SK-N-SH (cell line): ENCODE data around the gene ERMAP. TPM values are rescaled to one million over a fixed set of nuclear protein-coding genes. Genes with fewer than 3 reads are reported as not detected.

Source experiments
- CTCF ChIA-PET: fragments of 300-600, 350-600 bp; formaldehyde crosslinking; extraction: SDS; loops from one replicate; lab custom pipeline; 2021; lab: Yijun Ruan, JAX
- POLR2A ChIA-PET: fragments of 350-600 bp; sonication (Branson Sonifier 250); formaldehyde crosslinking; extraction: SDS; loops from one replicate; lab custom pipeline; 2020; ENCODE audit warnings: antibody characterized with exemption, inconsistent platforms; lab: Yijun Ruan, JAX
- DNase-seq: peaks from one replicate; pipeline ENCODE4 v3.0.0; 2012
- H2AFZ ChIP-seq: fragments of 200-600 bp; sonication (generic); 2 replicates; pipeline ENCODE4 v1.8.1; 2016; ENCODE audit warnings: antibody characterized with exemption, mild to moderate bottlenecking, low read depth
- H3F3A ChIP-seq: fragments of 200-600 bp; sonication (generic); replicated peaks from 2 replicates; pipeline ENCODE3; 2016; ENCODE audit warnings: antibody characterized with exemption, mild to moderate bottlenecking; ENCODE audit not compliant: insufficient read depth
- H3K27ac ChIP-seq, 2 experiments: fragments of 200-500 bp in 1 of 2; fragments of 200-600 bp in 1 of 2; sonication (Bioruptor generic) in 1 of 2; sonication (generic), shearing (Covaris generic) in 1 of 2; 2 replicates each; pipeline versions ENCODE4 v1.5.1 to v1.6.1; 2014 to 2016; ENCODE audit warnings: low read depth in 2 of 2, inconsistent platforms in 1 of 2, low read length in 1 of 2, mild to moderate bottlenecking in 1 of 2, mixed read lengths in 1 of 2
- H3K27me3 ChIP-seq: fragments of 200-600 bp; sonication (generic), shearing (Covaris generic); 2 replicates; pipeline ENCODE4 v1.6.1; 2016; ENCODE audit warnings: mixed run types; ENCODE audit not compliant: insufficient read depth
- H3K36me3 ChIP-seq, 2 experiments: fragments of 200-500 bp in 1 of 2; fragments of 200-600 bp in 1 of 2; sonication (Bioruptor generic) in 1 of 2; sonication (generic) in 1 of 2; replicated peaks in 1 of 2; 2 replicates each; pipeline versions ENCODE3 to v1.5.1; 2014 to 2016; ENCODE audit warnings: low read length in 1 of 2, mild to moderate bottlenecking in 1 of 2; ENCODE audit not compliant: insufficient read depth in 2 of 2, control insufficient read depth in 1 of 2
- H3K4me1 ChIP-seq, 2 experiments: fragments of 200-500 bp in 1 of 2; fragments of 200-600 bp in 1 of 2; sonication (Bioruptor generic) in 1 of 2; sonication (generic), shearing (Covaris generic) in 1 of 2; 2 replicates each; pipeline versions ENCODE4 v1.5.1 to v1.6.1; 2014 to 2016; ENCODE audit warnings: low read depth in 1 of 2, low read length in 1 of 2, mixed run types in 1 of 2; ENCODE audit not compliant: insufficient read depth in 2 of 2, control insufficient read depth in 1 of 2
- H3K4me2 ChIP-seq: fragments of 200-600 bp; sonication (generic), shearing (Covaris generic); 2 replicates; pipeline ENCODE4 v1.6.1; 2017; ENCODE audit warnings: mixed run types
- H3K4me3 ChIP-seq, 2 experiments: fragments of 200-500 bp in 1 of 2; fragments of 200-600 bp in 1 of 2; sonication (Bioruptor generic) in 1 of 2; sonication (generic), shearing (Covaris generic) in 1 of 2; 2 replicates each; pipeline versions ENCODE4 v1.5.1 to v1.8.1; 2014 to 2016; ENCODE audit warnings: low read depth in 2 of 2, inconsistent platforms in 1 of 2, low read length in 1 of 2, mild to moderate bottlenecking in 1 of 2, mixed read lengths in 1 of 2, moderate library complexity in 1 of 2
- H3K79me2 ChIP-seq: fragments of 200-600 bp; sonication (generic); 2 replicates; pipeline ENCODE4 v1.8.1; 2017; ENCODE audit warnings: mild to moderate bottlenecking; ENCODE audit not compliant: insufficient read depth
- H3K9ac ChIP-seq: fragments of 200-600 bp; sonication (generic); 2 replicates; pipeline ENCODE4 v1.6.1; 2017; ENCODE audit warnings: mixed run types
- H3K9me2 ChIP-seq: fragments of 200-600 bp; sonication (generic); 2 replicates; pipeline ENCODE4 v1.6.1; 2017; ENCODE audit warnings: mixed run types
- H3K9me3 ChIP-seq: fragments of 200-600 bp; sonication (generic); 2 replicates; pipeline ENCODE4 v1.6.1; 2017; ENCODE audit warnings: mixed run types, mild to moderate bottlenecking, moderate library complexity
- H4K20me1 ChIP-seq: fragments of 200-600 bp; sonication (generic); 2 replicates; pipeline ENCODE4 v1.6.1; 2017; ENCODE audit warnings: mild to moderate bottlenecking, mixed run types; ENCODE audit not compliant: insufficient read depth
- CHD2 ChIP-seq: fragments of 150-350 bp; IDR thresholded peaks from 2 replicates; pipeline ENCODE4 v1.6.1; 2018; ENCODE audit warnings: low read length; ENCODE audit not compliant: partially characterized antibody
- ELF1 ChIP-seq: IDR thresholded peaks from 2 replicates; pipeline ENCODE4 v1.4.0; 2012
- EP300 ChIP-seq, 2 experiments: IDR thresholded peaks; 2 replicates each; pipeline versions ENCODE4 v1.4.0 to v1.6.1; 2012; ENCODE audit warnings: borderline replicate concordance in 1 of 2, low read depth in 1 of 2, low read length in 1 of 2
- FOXM1 ChIP-seq: IDR thresholded peaks from 2 replicates; pipeline ENCODE4 v1.4.0; 2012; ENCODE audit warnings: low read depth, mild to moderate bottlenecking
- GABPA ChIP-seq: IDR thresholded peaks from 2 replicates; pipeline ENCODE4 v1.4.0; 2012; ENCODE audit warnings: low read depth, mild to moderate bottlenecking
- MEF2A ChIP-seq: IDR thresholded peaks from 2 replicates; pipeline ENCODE4 v1.4.0; 2012; ENCODE audit warnings: low read depth, borderline replicate concordance
- MXI1 ChIP-seq: IDR thresholded peaks from 2 replicates; pipeline ENCODE4 v1.6.1; 2012; ENCODE audit warnings: mild to moderate bottlenecking, low read depth, low read length, improper control_type of control experiment
- POLR2AphosphoS5 ChIP-seq: IDR thresholded peaks from 2 replicates; pipeline ENCODE4 v1.6.1; 2012; ENCODE audit warnings: low read depth, low read length
- RAD21 ChIP-seq: IDR thresholded peaks from 2 replicates; pipeline ENCODE4 v1.6.1; 2012; ENCODE audit warnings: mild to moderate bottlenecking, low read length
- RCOR1 ChIP-seq: fragments of 150-350 bp; IDR thresholded peaks from 2 replicates; pipeline ENCODE4 v1.6.1; 2017; ENCODE audit warnings: antibody characterized with exemption, low read length
- RXRA ChIP-seq: IDR thresholded peaks from 2 replicates; pipeline ENCODE4 v1.4.0; 2012; ENCODE audit warnings: low read depth, mild to moderate bottlenecking, borderline replicate concordance
- SIN3A ChIP-seq: IDR thresholded peaks from 2 replicates; pipeline ENCODE4 v1.6.1; 2012; ENCODE audit warnings: low read depth, mild to moderate bottlenecking, low read length, moderate library complexity, borderline replicate concordance
- TAF1 ChIP-seq: IDR thresholded peaks from 2 replicates; pipeline ENCODE4 v1.6.1; 2012; ENCODE audit warnings: low read depth, mild to moderate bottlenecking, low read length, moderate library complexity, borderline replicate concordance
- WGBS: methylation state at CpG from one replicate; pipeline ENCODE4 v1.1.6; 2017; ENCODE audit warnings: low lambda C conversion rate; 5-methylcytosine and 5-hydroxymethylcytosine counted together
- polyA plus RNA-seq, 3 experiments: library from polyadenylated mRNA; depleted of rRNA; stranded (reverse); fragments of >200 nt; gene quantifications; 2 replicates each; pipeline ENCODE4 v1.2.3, GENCODE V29; 2012
- TF ChIP-seq, protein P1 (sequence below): fragments of 150-350 bp; IDR thresholded peaks from 2 replicates; pipeline ENCODE4 v1.6.1; 2016; ENCODE audit warnings: mild to moderate bottlenecking, low read depth, low read length
- TF ChIP-seq, protein P2 (sequence below): IDR thresholded peaks from 2 replicates; pipeline ENCODE4 v1.4.0; 2012; ENCODE audit warnings: low read depth
- TF ChIP-seq, protein P3 (sequence below): fragments of 150-350 bp; IDR thresholded peaks from 2 replicates; pipeline ENCODE4 v1.6.1; 2017; ENCODE audit warnings: antibody characterized with exemption, low read length, low read depth, borderline replicate concordance
- TF ChIP-seq, protein P4 (sequence below): IDR thresholded peaks from 2 replicates; pipeline ENCODE4 v1.4.0; 2012; ENCODE audit warnings: low read depth, borderline replicate concordance
- TF ChIP-seq, protein P5 (sequence below): IDR thresholded peaks from 2 replicates; pipeline ENCODE4 v1.6.1; 2012; ENCODE audit warnings: mild to moderate bottlenecking, low read depth, low read length, moderate library complexity
- TF ChIP-seq, protein P6 (sequence below): IDR thresholded peaks from 2 replicates; pipeline ENCODE4; 2012

ERMAP gene
- polyA plus RNA-seq, 1 of the 3 experiments (the other 2 are of a cell fraction), result 10.4 TPM

DNA sequence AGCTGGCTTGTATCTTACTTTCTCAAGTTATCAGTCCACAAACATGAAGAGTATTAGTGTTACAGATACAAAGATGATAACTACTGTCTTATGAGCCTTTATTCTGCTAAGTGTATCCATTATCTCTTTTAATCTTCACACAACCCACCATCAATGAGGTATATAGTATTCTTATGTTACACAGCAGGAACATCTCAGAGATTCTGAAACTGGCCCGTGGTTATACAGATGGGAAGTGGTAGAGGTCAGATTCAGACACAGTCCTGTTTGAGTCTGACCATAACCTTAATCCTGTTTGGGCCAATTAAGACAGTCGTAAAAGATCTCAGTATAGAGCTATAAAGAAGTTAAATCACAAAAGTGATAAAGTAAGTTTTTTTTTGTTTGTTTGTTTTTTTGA is 37.2 kb upstream of the ERMAP start:
- DNase-seq, result no peak
- Histone ChIP-seq H3K4me2 (no peak overlapping the region), H3K79me2 (no peaks in the 10 kb centered on the region; the same call in 1 of the 2 replicates), H3K36me3 (peaks cover 48 to 52% of the 10 kb centered on the region in 2 experiments), H3K27me3 (no peaks in the 10 kb centered on the region), H2AFZ (no peak overlapping the region), H3K9me3 (no peaks in the 10 kb centered on the region), H3K9me2 (no peaks in the 10 kb centered on the region), H3K27ac (no peak overlapping the region), H4K20me1 (no peaks in the 10 kb centered on the region), H3K9ac (no peak overlapping the region), H3K4me1 (no peaks in the 10 kb centered on the region), H3F3A (no peaks in the 10 kb centered on the region), H3K4me3 (no peak overlapping the region)
- CTCF ChIA-PET, result interaction anchor here (0.7 to 4.9 kb wide), 7 partner anchors 9 to 293 kb away, joined by 3 to 118 read pairs (median 7); no protein-coding TSS in a partner anchor
- WGBS, result 90% methylated on average over 2 of the region's 2 CpGs
- POLR2A ChIA-PET, result no interaction called here
- TF ChIP-seq RCOR1 (no peak), EP300 (IDR thresholded peaks at IDR 0.05; ENCODE audit: borderline replicate concordance in 1 of 2, low read depth in 1 of 2, low read length in 1 of 2) (no peak), CHD2 (no peak), GABPA (no peak), MXI1 (no peak), TAF1 (no peak), ELF1 (no peak), MEF2A (no peak), POLR2AphosphoS5 (no peak), RAD21 (no peak), FOXM1 (no peak), SIN3A (no peak), RXRA (no peak)
- TF ChIP-seq, protein P1, sequence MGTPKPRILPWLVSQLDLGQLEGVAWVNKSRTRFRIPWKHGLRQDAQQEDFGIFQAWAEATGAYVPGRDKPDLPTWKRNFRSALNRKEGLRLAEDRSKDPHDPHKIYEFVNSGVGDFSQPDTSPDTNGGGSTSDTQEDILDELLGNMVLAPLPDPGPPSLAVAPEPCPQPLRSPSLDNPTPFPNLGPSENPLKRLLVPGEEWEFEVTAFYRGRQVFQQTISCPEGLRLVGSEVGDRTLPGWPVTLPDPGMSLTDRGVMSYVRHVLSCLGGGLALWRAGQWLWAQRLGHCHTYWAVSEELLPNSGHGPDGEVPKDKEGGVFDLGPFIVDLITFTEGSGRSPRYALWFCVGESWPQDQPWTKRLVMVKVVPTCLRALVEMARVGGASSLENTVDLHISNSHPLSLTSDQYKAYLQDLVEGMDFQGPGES, result no peak
- TF ChIP-seq, protein P2, sequence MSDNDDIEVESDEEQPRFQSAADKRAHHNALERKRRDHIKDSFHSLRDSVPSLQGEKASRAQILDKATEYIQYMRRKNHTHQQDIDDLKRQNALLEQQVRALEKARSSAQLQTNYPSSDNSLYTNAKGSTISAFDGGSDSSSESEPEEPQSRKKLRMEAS, result no peak
- TF ChIP-seq, protein P3, sequence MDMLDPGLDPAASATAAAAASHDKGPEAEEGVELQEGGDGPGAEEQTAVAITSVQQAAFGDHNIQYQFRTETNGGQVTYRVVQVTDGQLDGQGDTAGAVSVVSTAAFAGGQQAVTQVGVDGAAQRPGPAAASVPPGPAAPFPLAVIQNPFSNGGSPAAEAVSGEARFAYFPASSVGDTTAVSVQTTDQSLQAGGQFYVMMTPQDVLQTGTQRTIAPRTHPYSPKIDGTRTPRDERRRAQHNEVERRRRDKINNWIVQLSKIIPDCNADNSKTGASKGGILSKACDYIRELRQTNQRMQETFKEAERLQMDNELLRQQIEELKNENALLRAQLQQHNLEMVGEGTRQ, result no peak
- TF ChIP-seq, protein P4, sequence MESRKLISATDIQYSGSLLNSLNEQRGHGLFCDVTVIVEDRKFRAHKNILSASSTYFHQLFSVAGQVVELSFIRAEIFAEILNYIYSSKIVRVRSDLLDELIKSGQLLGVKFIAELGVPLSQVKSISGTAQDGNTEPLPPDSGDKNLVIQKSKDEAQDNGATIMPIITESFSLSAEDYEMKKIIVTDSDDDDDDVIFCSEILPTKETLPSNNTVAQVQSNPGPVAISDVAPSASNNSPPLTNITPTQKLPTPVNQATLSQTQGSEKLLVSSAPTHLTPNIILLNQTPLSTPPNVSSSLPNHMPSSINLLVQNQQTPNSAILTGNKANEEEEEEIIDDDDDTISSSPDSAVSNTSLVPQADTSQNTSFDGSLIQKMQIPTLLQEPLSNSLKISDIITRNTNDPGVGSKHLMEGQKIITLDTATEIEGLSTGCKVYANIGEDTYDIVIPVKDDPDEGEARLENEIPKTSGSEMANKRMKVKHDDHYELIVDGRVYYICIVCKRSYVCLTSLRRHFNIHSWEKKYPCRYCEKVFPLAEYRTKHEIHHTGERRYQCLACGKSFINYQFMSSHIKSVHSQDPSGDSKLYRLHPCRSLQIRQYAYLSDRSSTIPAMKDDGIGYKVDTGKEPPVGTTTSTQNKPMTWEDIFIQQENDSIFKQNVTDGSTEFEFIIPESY, result no peak
- TF ChIP-seq, protein P5, sequence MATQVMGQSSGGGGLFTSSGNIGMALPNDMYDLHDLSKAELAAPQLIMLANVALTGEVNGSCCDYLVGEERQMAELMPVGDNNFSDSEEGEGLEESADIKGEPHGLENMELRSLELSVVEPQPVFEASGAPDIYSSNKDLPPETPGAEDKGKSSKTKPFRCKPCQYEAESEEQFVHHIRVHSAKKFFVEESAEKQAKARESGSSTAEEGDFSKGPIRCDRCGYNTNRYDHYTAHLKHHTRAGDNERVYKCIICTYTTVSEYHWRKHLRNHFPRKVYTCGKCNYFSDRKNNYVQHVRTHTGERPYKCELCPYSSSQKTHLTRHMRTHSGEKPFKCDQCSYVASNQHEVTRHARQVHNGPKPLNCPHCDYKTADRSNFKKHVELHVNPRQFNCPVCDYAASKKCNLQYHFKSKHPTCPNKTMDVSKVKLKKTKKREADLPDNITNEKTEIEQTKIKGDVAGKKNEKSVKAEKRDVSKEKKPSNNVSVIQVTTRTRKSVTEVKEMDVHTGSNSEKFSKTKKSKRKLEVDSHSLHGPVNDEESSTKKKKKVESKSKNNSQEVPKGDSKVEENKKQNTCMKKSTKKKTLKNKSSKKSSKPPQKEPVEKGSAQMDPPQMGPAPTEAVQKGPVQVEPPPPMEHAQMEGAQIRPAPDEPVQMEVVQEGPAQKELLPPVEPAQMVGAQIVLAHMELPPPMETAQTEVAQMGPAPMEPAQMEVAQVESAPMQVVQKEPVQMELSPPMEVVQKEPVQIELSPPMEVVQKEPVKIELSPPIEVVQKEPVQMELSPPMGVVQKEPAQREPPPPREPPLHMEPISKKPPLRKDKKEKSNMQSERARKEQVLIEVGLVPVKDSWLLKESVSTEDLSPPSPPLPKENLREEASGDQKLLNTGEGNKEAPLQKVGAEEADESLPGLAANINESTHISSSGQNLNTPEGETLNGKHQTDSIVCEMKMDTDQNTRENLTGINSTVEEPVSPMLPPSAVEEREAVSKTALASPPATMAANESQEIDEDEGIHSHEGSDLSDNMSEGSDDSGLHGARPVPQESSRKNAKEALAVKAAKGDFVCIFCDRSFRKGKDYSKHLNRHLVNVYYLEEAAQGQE, result no peak
- TF ChIP-seq, protein P6, sequence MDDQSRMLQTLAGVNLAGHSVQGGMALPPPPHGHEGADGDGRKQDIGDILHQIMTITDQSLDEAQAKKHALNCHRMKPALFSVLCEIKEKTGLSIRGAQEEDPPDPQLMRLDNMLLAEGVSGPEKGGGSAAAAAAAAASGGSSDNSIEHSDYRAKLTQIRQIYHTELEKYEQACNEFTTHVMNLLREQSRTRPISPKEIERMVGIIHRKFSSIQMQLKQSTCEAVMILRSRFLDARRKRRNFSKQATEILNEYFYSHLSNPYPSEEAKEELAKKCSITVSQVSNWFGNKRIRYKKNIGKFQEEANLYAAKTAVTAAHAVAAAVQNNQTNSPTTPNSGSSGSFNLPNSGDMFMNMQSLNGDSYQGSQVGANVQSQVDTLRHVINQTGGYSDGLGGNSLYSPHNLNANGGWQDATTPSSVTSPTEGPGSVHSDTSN, result no peak
